PC-3 (cell line): ENCODE data around the gene AP3S2. TPM values are rescaled to one million over a fixed set of nuclear protein-coding genes. Genes with fewer than 3 reads are reported as not detected.
"Not testable (repeated sequence)": the region's sequence is repeated elsewhere in the genome, so short reads cannot be mapped to it uniquely, and the experiment has no call there.

Experiments used
- ATAC-seq: fragments of 200-7000 bp; cut with Tn5 transposase; 2 replicates; pipeline ENCODE4 v1.9.1; 2020; ENCODE audit warnings: mild to moderate bottlenecking, moderate library complexity
- BruUV-seq: library from RNA; stranded (reverse); fragments of 400-500 nt; replicated peaks from 2 replicates; lab custom pipeline; 2021; lab: Mats Ljungman, UMichigan
- CTCF ChIA-PET: fragments of 300-600 bp; sonication (Branson Sonifier 250); formaldehyde crosslinking; loops from one replicate; lab custom pipeline; 2022; ENCODE audit warnings: antibody characterized with exemption; lab: Charles Lee
- POLR2A ChIA-PET: fragments of 300-600 bp; sonication (Branson Sonifier 250); formaldehyde crosslinking; loops from one replicate; lab custom pipeline; 2022; ENCODE audit warnings: antibody characterized with exemption; ENCODE audit not compliant: unreplicated experiment; lab: Charles Lee
- DNase-seq: peaks from one replicate; pipeline ENCODE4 v3.0.0-alpha.2; 2015
- H2AFZ ChIP-seq: fragments of 300-600 bp; sonication (generic); 2 replicates; pipeline ENCODE4 v1.6.0; 2016; ENCODE audit warnings: antibody characterized with exemption, low read length
- H3F3A ChIP-seq: fragments of 300-600 bp; sonication (generic); one replicate; pipeline ENCODE4 v1.6.0; 2017; ENCODE audit warnings: antibody characterized with exemption, low read length, control low read depth, mild to moderate bottlenecking; ENCODE audit not compliant: unreplicated experiment
- H3K27ac ChIP-seq: fragments of 300-600 bp; sonication (generic); 2 replicates; pipeline ENCODE4 v1.5.1; 2016; ENCODE audit warnings: mild to moderate bottlenecking, low read length
- H3K27me3 ChIP-seq: fragments of 300-600 bp; sonication (generic); 2 replicates; pipeline ENCODE4 v1.6.1; 2016; ENCODE audit warnings: low read length, mixed read lengths
- H3K36me3 ChIP-seq: fragments of 300-600 bp; sonication (generic); 2 replicates; pipeline ENCODE4 v1.6.1; 2016; ENCODE audit warnings: low read depth, mixed run types, low read length, mixed read lengths
- H3K4me1 ChIP-seq: fragments of 300-600 bp; sonication (generic); 2 replicates; pipeline ENCODE4 v1.5.1; 2016; ENCODE audit warnings: low read length; ENCODE audit not compliant: insufficient read depth
- H3K4me2 ChIP-seq: fragments of 300-600 bp; sonication (generic); 2 replicates; pipeline ENCODE4 v1.6.0; 2016; ENCODE audit warnings: low read length
- H3K4me3 ChIP-seq: fragments of 300-600 bp; sonication (generic); 2 replicates; pipeline ENCODE4 v1.5.1; 2016; ENCODE audit warnings: mild to moderate bottlenecking, low read length, mixed read lengths
- H3K79me2 ChIP-seq: fragments of 300-600 bp; sonication (generic); 2 replicates; pipeline ENCODE4 v1.6.1; 2017; ENCODE audit warnings: low read length, mixed read lengths
- H3K9ac ChIP-seq: fragments of 300-600 bp; sonication (generic); 2 replicates; pipeline ENCODE4 v1.6.0; 2016; ENCODE audit warnings: mild to moderate bottlenecking, low read length
- H3K9me2 ChIP-seq: fragments of 300-600 bp; sonication (generic); replicated peaks from 2 replicates; pipeline ENCODE4 v1.6.1; 2016; ENCODE audit warnings: mixed run types, low read length, mixed read lengths
- H3K9me3 ChIP-seq: fragments of 300-600 bp; sonication (generic); 2 replicates; pipeline ENCODE4 v1.6.1; 2016; ENCODE audit warnings: low read length, mixed read lengths
- H4K20me1 ChIP-seq: fragments of 300-600 bp; sonication (generic); 2 replicates; pipeline ENCODE4 v1.6.1; 2016; ENCODE audit warnings: low read length, mixed read lengths
- EZH2 ChIP-seq: fragments of 300-600 bp; sonication (generic); IDR thresholded peaks from one replicate; pipeline ENCODE4 v1.6.1; 2017; ENCODE audit warnings: antibody characterized with exemption, mild to moderate bottlenecking, low read length; ENCODE audit not compliant: unreplicated experiment
- EZH2phosphoT487 ChIP-seq: fragments of 300-600 bp; sonication (generic); IDR thresholded peaks from 2 replicates; pipeline ENCODE4 v1.6.1; 2018; ENCODE audit warnings: mild to moderate bottlenecking, antibody characterized with exemption, low read length, borderline replicate concordance
- intact Hi-C: fragments of 100-400 bp; cut with micrococcal nuclease; formaldehyde crosslinking; loops from 2 replicates; pipeline ENCODE4 v1.9.0; 2023
- total RNA-seq: library from RNA; depleted of rRNA; stranded (reverse); fragments of >200 nt; gene quantifications from 2 replicates; pipeline ENCODE4 v1.2.3, GENCODE V29; 2014
- TF ChIP-seq, protein P1 (sequence below): fragments of 300-600 bp; sonication (generic); conservative IDR thresholded peaks from 2 replicates; pipeline ENCODE4 v1.5.1; 2017; ENCODE audit warnings: antibody characterized with exemption, low read depth, mild to moderate bottlenecking, low read length

Gene AP3S2
- total RNA-seq, 1 experiment from 2014 or later = 18.8 TPM

DNA sequence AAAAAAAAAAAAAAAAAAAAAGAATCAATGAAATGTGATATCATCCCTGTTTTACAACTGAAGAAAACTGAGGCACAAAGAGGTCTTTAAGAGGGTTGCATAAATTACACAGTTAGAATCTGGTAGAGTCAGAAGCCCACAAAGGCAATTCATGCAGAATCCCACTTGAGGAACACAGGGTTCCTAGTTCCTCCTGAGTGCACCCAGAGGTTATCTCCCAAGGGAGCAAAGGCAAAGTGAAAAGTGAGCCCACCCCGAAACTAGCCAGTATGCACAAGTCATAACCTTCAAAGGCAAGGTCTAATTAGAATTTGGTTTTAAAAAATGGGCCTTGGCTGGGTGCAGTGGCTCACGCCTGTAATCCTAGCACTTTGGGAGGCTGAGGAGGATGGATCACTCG is 37.8 kb downstream of the AP3S2 start:
- POLR2A ChIA-PET = no interaction called here
- TF ChIP-seq EZH2 (no peak), EZH2phosphoT487 (no peak)
- TF ChIP-seq, protein P1, sequence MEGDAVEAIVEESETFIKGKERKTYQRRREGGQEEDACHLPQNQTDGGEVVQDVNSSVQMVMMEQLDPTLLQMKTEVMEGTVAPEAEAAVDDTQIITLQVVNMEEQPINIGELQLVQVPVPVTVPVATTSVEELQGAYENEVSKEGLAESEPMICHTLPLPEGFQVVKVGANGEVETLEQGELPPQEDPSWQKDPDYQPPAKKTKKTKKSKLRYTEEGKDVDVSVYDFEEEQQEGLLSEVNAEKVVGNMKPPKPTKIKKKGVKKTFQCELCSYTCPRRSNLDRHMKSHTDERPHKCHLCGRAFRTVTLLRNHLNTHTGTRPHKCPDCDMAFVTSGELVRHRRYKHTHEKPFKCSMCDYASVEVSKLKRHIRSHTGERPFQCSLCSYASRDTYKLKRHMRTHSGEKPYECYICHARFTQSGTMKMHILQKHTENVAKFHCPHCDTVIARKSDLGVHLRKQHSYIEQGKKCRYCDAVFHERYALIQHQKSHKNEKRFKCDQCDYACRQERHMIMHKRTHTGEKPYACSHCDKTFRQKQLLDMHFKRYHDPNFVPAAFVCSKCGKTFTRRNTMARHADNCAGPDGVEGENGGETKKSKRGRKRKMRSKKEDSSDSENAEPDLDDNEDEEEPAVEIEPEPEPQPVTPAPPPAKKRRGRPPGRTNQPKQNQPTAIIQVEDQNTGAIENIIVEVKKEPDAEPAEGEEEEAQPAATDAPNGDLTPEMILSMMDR = no peak
- intact Hi-C loops = no loop called here

DNA sequence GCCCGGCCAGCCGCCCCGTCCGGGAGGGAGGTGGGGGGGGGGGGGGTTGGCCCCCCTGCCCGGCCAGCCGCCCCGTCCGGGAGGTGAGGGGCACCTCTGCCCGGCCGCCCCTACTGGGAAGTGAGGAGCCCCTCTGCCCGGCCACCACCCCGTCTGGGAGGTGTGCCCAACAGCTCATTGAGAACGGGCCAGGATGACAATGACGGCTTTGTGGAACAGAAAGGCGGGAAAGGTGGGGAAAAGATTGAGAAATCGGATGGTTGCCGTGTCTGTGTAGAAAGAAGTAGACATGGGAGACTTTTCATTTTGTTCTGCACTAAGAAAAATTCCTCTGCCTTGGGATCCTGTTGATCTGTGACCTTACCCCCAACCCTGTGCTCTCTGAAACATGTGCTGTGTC is 38.9 kb downstream of the AP3S2 start:
- H3K36me3 ChIP-seq = peaks cover 15% of the 10 kb centered on the region
- BruUV-seq, H4K20me1 ChIP-seq, H2AFZ ChIP-seq, POLR2A ChIA-PET, ATAC-seq, H3K9me3 ChIP-seq, intact Hi-C loops, H3K4me2 ChIP-seq, CTCF ChIA-PET, DNase-seq, H3K9ac ChIP-seq, H3K27ac ChIP-seq, H3K9me2 ChIP-seq, H3K27me3 ChIP-seq, H3K4me3 ChIP-seq: not testable (repeated sequence)
- peaks cover 52% of the 10 kb centered on the region for H3K4me1 ChIP-seq
- peaks cover 10% of the 10 kb centered on the region; the same call in 1 of the 2 replicates for H3K79me2 ChIP-seq
- H3F3A ChIP-seq = peaks cover 13% of the 10 kb centered on the region

More for the DNA sequence above, 37.8 kb downstream of the AP3S2 start:
- H3K4me3 ChIP-seq = no peak overlapping the region
- no peaks in the 10 kb centered on the region for H4K20me1 ChIP-seq
- H3K27ac ChIP-seq = no peak overlapping the region
- BruUV-seq = no TSS peak
- H3K4me2 ChIP-seq = no peak overlapping the region
- no peak overlapping the region for H2AFZ ChIP-seq
- peaks cover 17% of the 10 kb centered on the region for H3K36me3 ChIP-seq
- ATAC-seq = no peak
- H3F3A ChIP-seq = peaks cover 10% of the 10 kb centered on the region
- no peaks in the 10 kb centered on the region for H3K27me3 ChIP-seq
- H3K79me2 ChIP-seq = peaks cover 2% of the 10 kb centered on the region; the same call in 1 of the 2 replicates
- H3K9ac ChIP-seq = no peak overlapping the region
- H3K9me2 ChIP-seq = no peaks in the 10 kb centered on the region
- H3K9me3 ChIP-seq = no peaks in the 10 kb centered on the region
- DNase-seq = no peak
- CTCF ChIA-PET = no interaction called here
- peaks cover 42% of the 10 kb centered on the region for H3K4me1 ChIP-seq

DNA sequence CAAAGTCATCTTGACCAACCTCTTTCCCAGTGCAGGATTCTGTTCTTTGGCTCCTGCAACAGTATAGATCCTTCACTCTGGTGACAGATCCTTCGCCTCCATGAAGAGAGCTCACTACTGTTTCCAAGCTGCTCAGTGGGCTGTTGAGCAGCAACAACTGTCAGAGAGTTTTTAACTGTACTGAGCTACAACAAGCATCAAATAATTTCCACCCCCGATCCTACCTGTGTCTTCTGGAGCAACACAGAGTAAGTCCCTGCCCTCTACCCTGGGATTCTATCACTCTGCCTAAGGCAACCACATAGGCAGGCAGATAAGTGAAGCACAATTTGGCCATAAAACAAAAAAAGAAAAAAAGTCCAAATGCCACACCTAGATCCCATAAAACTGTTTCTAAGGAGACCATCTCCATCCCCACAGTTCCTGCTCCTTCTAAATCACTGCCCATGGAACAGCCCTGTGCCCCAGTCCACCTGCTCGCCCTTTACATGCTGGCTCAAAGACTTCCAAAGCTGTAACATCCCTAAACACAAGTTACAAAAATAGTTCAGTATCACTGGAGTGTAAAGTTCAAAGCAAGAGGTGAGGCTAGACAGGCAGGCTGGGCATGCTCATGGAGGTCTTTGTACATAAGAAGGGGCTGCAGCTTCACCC is 41.3 kb downstream of the AP3S2 start:
- no peak overlapping the region for H2AFZ ChIP-seq
- no peaks in the 10 kb centered on the region for H3K9me3 ChIP-seq
- POLR2A ChIA-PET = interaction anchor here (0.9 kb wide), 1 partner anchor 22 kb away, joined by 5 read pairs; no protein-coding TSS in a partner anchor
- CTCF ChIA-PET = no interaction called here
- H3K9ac ChIP-seq = peak overlapping the region; percentile 41
- H3K4me1 ChIP-seq = peaks cover 55% of the 10 kb centered on the region
- H4K20me1 ChIP-seq = no peaks in the 10 kb centered on the region
- no peaks in the 10 kb centered on the region for H3K27me3 ChIP-seq
- peak overlapping the region; percentile 100 for H3K27ac ChIP-seq
- ATAC-seq (peak; percentile 14), DNase-seq (peak; percentile 44)
- BruUV-seq = no TSS peak
- H3K4me2 ChIP-seq = peak overlapping the region; percentile 31
- H3K9me2 ChIP-seq = no peaks in the 10 kb centered on the region
- no peak for TF ChIP-seq EZH2
- no peak for TF ChIP-seq EZH2phosphoT487
- TF ChIP-seq, protein P1 = no peak
- intact Hi-C loops = no loop called here
- H3K36me3 ChIP-seq = peaks cover 12% of the 10 kb centered on the region
- H3K4me3 ChIP-seq = no peak overlapping the region
- peaks cover 15% of the 10 kb centered on the region for H3K79me2 ChIP-seq
- peaks cover 21% of the 10 kb centered on the region for H3F3A ChIP-seq
